WTC11 (cell line): ENCODE data around the gene RFTN1. TPM values are rescaled to one million over a fixed set of nuclear protein-coding genes. Genes with fewer than 3 reads are reported as not detected.

ENCODE experiments used
- ATAC-seq: fragments of 200-7000 bp; cut with Tn5 transposase; 2 replicates; pipeline ENCODE4 v1.10.0; 2021; ENCODE audit warnings: mild to moderate bottlenecking, moderate library complexity
- CTCF ChIA-PET: fragments of 300-600 bp; sonication (Branson Sonifier 250); formaldehyde crosslinking; loops from one replicate; lab custom pipeline; 2021; ENCODE audit warnings: antibody characterized with exemption; lab: Charles Lee
- POLR2A ChIA-PET: fragments of 350-600 bp; sonication (Branson Sonifier 250); formaldehyde crosslinking; loops from one replicate; lab custom pipeline; 2021; ENCODE audit warnings: antibody characterized with exemption; lab: Charles Lee
- DNase-seq: peaks from one replicate; pipeline ENCODE4 v3.0.0; 2021; ENCODE audit warnings: low spot score
- H3K27ac Mint-ChIP-seq: 2 replicates; pipeline ENCODE4 v1.8.0; 2021; ENCODE audit warnings: mixed read lengths
- H3K27me3 Mint-ChIP-seq: 2 replicates; pipeline ENCODE4 v1.8.0; 2021; ENCODE audit warnings: low read depth, mild to moderate bottlenecking, moderate library complexity, mixed read lengths
- H3K36me3 Mint-ChIP-seq: 2 replicates; pipeline ENCODE4 v1.8.0; 2021; ENCODE audit warnings: mixed read lengths
- H3K4me1 Mint-ChIP-seq: 2 replicates; pipeline ENCODE4 v1.8.0; 2022; ENCODE audit warnings: mixed read lengths
- H3K4me3 Mint-ChIP-seq: 2 replicates; pipeline ENCODE4 v1.8.0; 2021; ENCODE audit warnings: mild to moderate bottlenecking, moderate library complexity, mixed read lengths
- H3K9me3 Mint-ChIP-seq: 2 replicates; pipeline ENCODE4 v1.8.0; 2021; ENCODE audit warnings: mixed read lengths
- ATF1 ChIP-seq: sonication (generic); formaldehyde crosslinking; IDR thresholded peaks from 2 replicates; pipeline ENCODE4 v1.8.1; 2023; ENCODE audit warnings: mild to moderate bottlenecking, moderate library complexity, missing genetic modification reagents
- CBFB ChIP-seq: sonication (generic); formaldehyde crosslinking; IDR thresholded peaks from 2 replicates; pipeline ENCODE4 v1.8.1; 2022; ENCODE audit warnings: mild to moderate bottlenecking, low read depth, missing genetic modification reagents
- EMX1 ChIP-seq: fragments of 250-450 bp; sonication (Bioruptor Pico); IDR thresholded peaks from 2 replicates; pipeline ENCODE4 v1.8.0; 2021; ENCODE audit warnings: mild to moderate bottlenecking
- ETV6 ChIP-seq: sonication (generic); formaldehyde crosslinking; IDR thresholded peaks from 2 replicates; pipeline ENCODE4 v1.8.1; 2022; ENCODE audit warnings: mild to moderate bottlenecking, missing genetic modification reagents
- FOXK1 ChIP-seq: sonication (generic); formaldehyde crosslinking; IDR thresholded peaks from 2 replicates; pipeline ENCODE4 v1.8.0; 2022; ENCODE audit warnings: mild to moderate bottlenecking, moderate library complexity, missing genetic modification reagents
- HMGA2 ChIP-seq: fragments of 250-450 bp; sonication (Bioruptor Pico); IDR thresholded peaks from 2 replicates; pipeline ENCODE4 v1.4.0; 2021; ENCODE audit warnings: mild to moderate bottlenecking, moderate library complexity
- JAZF1 ChIP-seq: fragments of 250-450 bp; sonication (Bioruptor Pico); IDR thresholded peaks from 2 replicates; pipeline ENCODE4 v1.9.0; 2021; ENCODE audit warnings: moderate library complexity, mild to moderate bottlenecking, inconsistent platforms
- KAT7 ChIP-seq: sonication (generic); formaldehyde crosslinking; IDR thresholded peaks from 2 replicates; pipeline ENCODE4 v1.8.1; 2023; ENCODE audit warnings: missing genetic modification reagents, mild to moderate bottlenecking, borderline replicate concordance
- NFYB ChIP-seq: sonication (generic); formaldehyde crosslinking; conservative IDR thresholded peaks from 2 replicates; pipeline ENCODE4 v1.8.0; 2022; ENCODE audit warnings: low read depth, missing genetic modification reagents
- RELA ChIP-seq: sonication (generic); formaldehyde crosslinking; IDR thresholded peaks from 2 replicates; pipeline ENCODE4 v1.8.1; 2022; ENCODE audit warnings: missing genetic modification reagents, mild to moderate bottlenecking, borderline replicate concordance
- SMAD3 ChIP-seq: sonication (generic); formaldehyde crosslinking; IDR thresholded peaks from 2 replicates; pipeline ENCODE4 v1.8.0; 2022; ENCODE audit warnings: missing genetic modification reagents, mild to moderate bottlenecking, borderline replicate concordance
- SP1 ChIP-seq: sonication (generic); formaldehyde crosslinking; conservative IDR thresholded peaks from 2 replicates; pipeline ENCODE4 v1.8.1; 2022; ENCODE audit warnings: missing genetic modification reagents
- TEAD4 ChIP-seq: sonication (generic); formaldehyde crosslinking; IDR thresholded peaks from 2 replicates; pipeline ENCODE4 v1.8.0; 2022; ENCODE audit warnings: mild to moderate bottlenecking, missing genetic modification reagents
- ZBTB21 ChIP-seq: sonication (generic); formaldehyde crosslinking; IDR thresholded peaks from 2 replicates; pipeline ENCODE4 v1.8.1; 2023; ENCODE audit warnings: mild to moderate bottlenecking, missing genetic modification reagents, borderline replicate concordance
- ZNF263 ChIP-seq: sonication (generic); formaldehyde crosslinking; IDR thresholded peaks from 2 replicates; pipeline ENCODE4 v1.8.1; 2022; ENCODE audit warnings: low read depth, mild to moderate bottlenecking, moderate library complexity, missing genetic modification reagents
- ZNF423 ChIP-seq: fragments of 250-450 bp; sonication (Bioruptor Pico); IDR thresholded peaks from 2 replicates; pipeline ENCODE4 v2.1.2; 2022; ENCODE audit warnings: mild to moderate bottlenecking, moderate library complexity
- ZNF671 ChIP-seq: fragments of 250-450 bp; sonication (Bioruptor Pico); IDR thresholded peaks from 2 replicates; pipeline ENCODE4 v1.8.0; 2021; ENCODE audit warnings: mild to moderate bottlenecking
- total RNA-seq: library from RNA; stranded (reverse); gene quantifications from 3 replicates; pipeline ENCODE4 v1.2.3, GENCODE V29; 2021
- TF ChIP-seq, protein P1 (sequence below): sonication (generic); formaldehyde crosslinking; IDR thresholded peaks from 2 replicates; pipeline ENCODE4 v1.8.1; 2022; ENCODE audit warnings: missing genetic modification reagents, borderline replicate concordance
- TF ChIP-seq, protein P2 (sequence below): sonication (generic); formaldehyde crosslinking; IDR thresholded peaks from 2 replicates; pipeline ENCODE4 v1.8.1; 2023; ENCODE audit warnings: mild to moderate bottlenecking, missing genetic modification reagents
- TF ChIP-seq, protein P3 (sequence below): sonication (generic); formaldehyde crosslinking; IDR thresholded peaks from 2 replicates; pipeline ENCODE4 v1.8.1; 2023; ENCODE audit warnings: mild to moderate bottlenecking, missing genetic modification reagents, borderline replicate concordance
- TF ChIP-seq, protein P4 (sequence below): sonication (generic); formaldehyde crosslinking; IDR thresholded peaks from 2 replicates; pipeline ENCODE4 v1.8.0; 2022; ENCODE audit warnings: mild to moderate bottlenecking, missing genetic modification reagents

RFTN1 gene
- total RNA-seq, 1 experiment from 2014 or later = 3.8 TPM

DNA sequence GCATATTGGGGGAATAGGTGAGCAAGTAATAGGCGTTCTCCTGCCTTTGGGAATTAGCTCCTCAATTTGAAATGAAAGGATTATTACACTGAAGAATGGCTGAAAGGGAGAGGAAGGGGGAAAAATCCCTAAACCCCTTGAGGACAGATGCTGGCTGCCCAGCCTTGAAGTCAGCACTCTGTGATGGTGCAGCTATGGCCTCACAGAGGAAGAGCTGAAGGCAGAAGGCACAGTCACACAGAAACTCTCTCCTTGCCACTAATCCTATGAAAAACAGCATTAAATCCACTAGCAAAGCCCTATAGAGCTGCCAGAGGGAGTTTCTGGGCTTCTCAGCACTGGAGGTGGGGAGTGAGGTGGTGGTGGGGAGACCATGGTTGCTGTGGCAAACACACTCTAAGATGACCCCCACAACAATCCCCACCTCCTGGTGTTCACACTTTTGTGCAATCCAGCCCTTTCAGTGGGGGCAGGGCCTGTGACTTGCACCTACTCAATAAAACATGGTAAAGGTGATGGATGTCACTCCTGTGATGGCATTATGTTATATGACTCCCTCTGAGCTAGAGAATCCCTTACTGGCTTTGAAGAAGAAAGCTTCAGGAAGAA, 101.2 kb downstream of the RFTN1 start:
- DNase-seq (no peak), ATAC-seq (no peak)
- ChIA-PET POLR2A (no interaction called here), CTCF (no interaction called here)
- no peaks in the 10 kb centered on the region for H3K36me3 Mint-ChIP-seq
- H3K27ac Mint-ChIP-seq = no peak overlapping the region
- H3K4me3 Mint-ChIP-seq = no peak overlapping the region
- peaks cover 10% of the 10 kb centered on the region for H3K27me3 Mint-ChIP-seq
- TF ChIP-seq TEAD4 (no peak), ATF1 (CRISPR knock-in tag) (no peak), ZNF423 (CRISPR knock-in tag) (no peak), JAZF1 (CRISPR knock-in tag) (no peak), ZNF263 (CRISPR knock-in tag) (no peak), SMAD3 (CRISPR knock-in tag) (no peak), RELA (CRISPR knock-in tag) (no peak), CBFB (CRISPR knock-in tag) (no peak), ZBTB21 (CRISPR knock-in tag) (no peak), FOXK1 (no peak), KAT7 (CRISPR knock-in tag) (no peak)
- TF ChIP-seq, protein P1, sequence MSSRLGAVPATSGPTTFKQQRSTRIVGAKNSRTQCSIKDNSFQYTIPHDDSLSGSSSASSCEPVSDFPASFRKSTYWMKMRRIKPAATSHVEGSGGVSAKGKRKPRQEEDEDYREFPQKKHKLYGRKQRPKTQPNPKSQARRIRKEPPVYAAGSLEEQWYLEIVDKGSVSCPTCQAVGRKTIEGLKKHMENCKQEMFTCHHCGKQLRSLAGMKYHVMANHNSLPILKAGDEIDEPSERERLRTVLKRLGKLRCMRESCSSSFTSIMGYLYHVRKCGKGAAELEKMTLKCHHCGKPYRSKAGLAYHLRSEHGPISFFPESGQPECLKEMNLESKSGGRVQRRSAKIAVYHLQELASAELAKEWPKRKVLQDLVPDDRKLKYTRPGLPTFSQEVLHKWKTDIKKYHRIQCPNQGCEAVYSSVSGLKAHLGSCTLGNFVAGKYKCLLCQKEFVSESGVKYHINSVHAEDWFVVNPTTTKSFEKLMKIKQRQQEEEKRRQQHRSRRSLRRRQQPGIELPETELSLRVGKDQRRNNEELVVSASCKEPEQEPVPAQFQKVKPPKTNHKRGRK (CRISPR knock-in tag) = no peak
- TF ChIP-seq, protein P2, sequence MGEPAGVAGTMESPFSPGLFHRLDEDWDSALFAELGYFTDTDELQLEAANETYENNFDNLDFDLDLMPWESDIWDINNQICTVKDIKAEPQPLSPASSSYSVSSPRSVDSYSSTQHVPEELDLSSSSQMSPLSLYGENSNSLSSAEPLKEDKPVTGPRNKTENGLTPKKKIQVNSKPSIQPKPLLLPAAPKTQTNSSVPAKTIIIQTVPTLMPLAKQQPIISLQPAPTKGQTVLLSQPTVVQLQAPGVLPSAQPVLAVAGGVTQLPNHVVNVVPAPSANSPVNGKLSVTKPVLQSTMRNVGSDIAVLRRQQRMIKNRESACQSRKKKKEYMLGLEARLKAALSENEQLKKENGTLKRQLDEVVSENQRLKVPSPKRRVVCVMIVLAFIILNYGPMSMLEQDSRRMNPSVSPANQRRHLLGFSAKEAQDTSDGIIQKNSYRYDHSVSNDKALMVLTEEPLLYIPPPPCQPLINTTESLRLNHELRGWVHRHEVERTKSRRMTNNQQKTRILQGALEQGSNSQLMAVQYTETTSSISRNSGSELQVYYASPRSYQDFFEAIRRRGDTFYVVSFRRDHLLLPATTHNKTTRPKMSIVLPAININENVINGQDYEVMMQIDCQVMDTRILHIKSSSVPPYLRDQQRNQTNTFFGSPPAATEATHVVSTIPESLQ (CRISPR knock-in tag) = no peak
- TF ChIP-seq, protein P3, sequence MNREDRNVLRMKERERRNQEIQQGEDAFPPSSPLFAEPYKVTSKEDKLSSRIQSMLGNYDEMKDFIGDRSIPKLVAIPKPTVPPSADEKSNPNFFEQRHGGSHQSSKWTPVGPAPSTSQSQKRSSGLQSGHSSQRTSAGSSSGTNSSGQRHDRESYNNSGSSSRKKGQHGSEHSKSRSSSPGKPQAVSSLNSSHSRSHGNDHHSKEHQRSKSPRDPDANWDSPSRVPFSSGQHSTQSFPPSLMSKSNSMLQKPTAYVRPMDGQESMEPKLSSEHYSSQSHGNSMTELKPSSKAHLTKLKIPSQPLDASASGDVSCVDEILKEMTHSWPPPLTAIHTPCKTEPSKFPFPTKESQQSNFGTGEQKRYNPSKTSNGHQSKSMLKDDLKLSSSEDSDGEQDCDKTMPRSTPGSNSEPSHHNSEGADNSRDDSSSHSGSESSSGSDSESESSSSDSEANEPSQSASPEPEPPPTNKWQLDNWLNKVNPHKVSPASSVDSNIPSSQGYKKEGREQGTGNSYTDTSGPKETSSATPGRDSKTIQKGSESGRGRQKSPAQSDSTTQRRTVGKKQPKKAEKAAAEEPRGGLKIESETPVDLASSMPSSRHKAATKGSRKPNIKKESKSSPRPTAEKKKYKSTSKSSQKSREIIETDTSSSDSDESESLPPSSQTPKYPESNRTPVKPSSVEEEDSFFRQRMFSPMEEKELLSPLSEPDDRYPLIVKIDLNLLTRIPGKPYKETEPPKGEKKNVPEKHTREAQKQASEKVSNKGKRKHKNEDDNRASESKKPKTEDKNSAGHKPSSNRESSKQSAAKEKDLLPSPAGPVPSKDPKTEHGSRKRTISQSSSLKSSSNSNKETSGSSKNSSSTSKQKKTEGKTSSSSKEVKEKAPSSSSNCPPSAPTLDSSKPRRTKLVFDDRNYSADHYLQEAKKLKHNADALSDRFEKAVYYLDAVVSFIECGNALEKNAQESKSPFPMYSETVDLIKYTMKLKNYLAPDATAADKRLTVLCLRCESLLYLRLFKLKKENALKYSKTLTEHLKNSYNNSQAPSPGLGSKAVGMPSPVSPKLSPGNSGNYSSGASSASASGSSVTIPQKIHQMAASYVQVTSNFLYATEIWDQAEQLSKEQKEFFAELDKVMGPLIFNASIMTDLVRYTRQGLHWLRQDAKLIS (CRISPR knock-in tag) = no peak
- H3K9me3 Mint-ChIP-seq = no peaks in the 10 kb centered on the region
- H3K4me1 Mint-ChIP-seq = peaks cover 9% of the 10 kb centered on the region

DNA sequence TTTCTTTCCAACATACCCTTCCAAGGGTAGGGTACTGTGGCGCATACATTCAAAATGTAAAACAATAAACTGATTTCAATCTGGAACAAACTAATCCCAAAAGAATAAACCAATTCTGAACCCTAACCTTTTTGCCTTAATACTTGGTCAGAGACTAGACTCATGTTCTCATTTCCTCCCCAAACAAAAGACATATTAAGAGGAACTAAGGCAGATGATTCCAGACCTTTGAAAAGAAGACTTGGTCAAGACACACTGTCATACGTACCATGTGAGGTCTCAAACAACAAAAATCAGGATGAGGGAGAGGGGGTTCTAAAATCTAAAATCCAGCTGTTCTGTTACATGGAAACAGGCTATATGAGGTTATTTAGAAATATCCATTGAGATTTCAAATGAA, 102.1 kb downstream of the RFTN1 start:
- ChIA-PET POLR2A (no interaction called here), CTCF (no interaction called here)
- H3K27me3 Mint-ChIP-seq = peaks cover 10% of the 10 kb centered on the region
- H3K9me3 Mint-ChIP-seq = no peaks in the 10 kb centered on the region
- H3K4me3 Mint-ChIP-seq = no peak overlapping the region
- peaks cover 9% of the 10 kb centered on the region for H3K4me1 Mint-ChIP-seq
- no peaks in the 10 kb centered on the region for H3K36me3 Mint-ChIP-seq
- no peak for DNase-seq
- no peak overlapping the region for H3K27ac Mint-ChIP-seq
- ATAC-seq = no peak
- TF ChIP-seq ETV6 = no peak
- no peak for TF ChIP-seq SP1 (CRISPR knock-in tag)
- TF ChIP-seq NFYB (CRISPR knock-in tag) = no peak
- TF ChIP-seq ZNF671 (CRISPR knock-in tag) = no peak
- no peak for TF ChIP-seq EMX1 (CRISPR knock-in tag)
- TF ChIP-seq HMGA2 = no peak
- TF ChIP-seq, protein P4, sequence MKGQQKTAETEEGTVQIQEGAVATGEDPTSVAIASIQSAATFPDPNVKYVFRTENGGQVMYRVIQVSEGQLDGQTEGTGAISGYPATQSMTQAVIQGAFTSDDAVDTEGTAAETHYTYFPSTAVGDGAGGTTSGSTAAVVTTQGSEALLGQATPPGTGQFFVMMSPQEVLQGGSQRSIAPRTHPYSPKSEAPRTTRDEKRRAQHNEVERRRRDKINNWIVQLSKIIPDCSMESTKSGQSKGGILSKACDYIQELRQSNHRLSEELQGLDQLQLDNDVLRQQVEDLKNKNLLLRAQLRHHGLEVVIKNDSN (CRISPR knock-in tag) = no peak
- TF ChIP-seq, all 79 proteins: peak for 0
